K562 (cell line): ENCODE results near the gene YIPF4. TPM values are rescaled to one million over a fixed set of nuclear protein-coding genes. Genes with fewer than 3 reads are reported as not detected.

ENCODE experiments used
- MYC ChIP-seq, 2 experiments: fragments of 250-450 bp in 1 of 2; sonication (Bioruptor Pico) in 1 of 2; IDR thresholded peaks; 2 replicates each; pipeline versions ENCODE4 v1.5.1 to v1.6.1; 2012 to 2021; ENCODE audit warnings: low read depth in 2 of 2, borderline replicate concordance in 1 of 2, improper control_type of control experiment in 1 of 2, low read length in 1 of 2, mild to moderate bottlenecking in 1 of 2, moderate library complexity in 1 of 2
- POLR2G ChIP-seq: fragments of 200-400 bp; formaldehyde crosslinking; IDR thresholded peaks from 2 replicates; pipeline ENCODE4 v1.6.1; 2017; ENCODE audit warnings: low read depth, mild to moderate bottlenecking, antibody characterized with exemption, low read length, moderate library complexity
- RBBP5 ChIP-seq: fragments of 200-600 bp; sonication (generic); IDR thresholded peaks from 2 replicates; pipeline ENCODE4 v1.6.1; 2012; ENCODE audit warnings: borderline replicate concordance, mild to moderate bottlenecking, low read length, control low read depth, inconsistent platforms; ENCODE audit not compliant: insufficient read depth, poor library complexity, severe bottlenecking
- TEAD4 ChIP-seq, 2 experiments: sonication (generic) in 1 of 2; formaldehyde crosslinking in 1 of 2; IDR thresholded peaks; 2 replicates each; pipeline versions ENCODE4 v1.6.1 to v1.8.0; 2012 to 2022; ENCODE audit warnings: borderline replicate concordance in 1 of 2, inconsistent platforms in 1 of 2, low read length in 1 of 2, mild to moderate bottlenecking in 1 of 2, missing genetic modification reagents in 1 of 2
- ZFX ChIP-seq: sonication (generic); formaldehyde crosslinking; IDR thresholded peaks from 2 replicates; pipeline ENCODE4 v1.8.0; 2022; ENCODE audit warnings: mild to moderate bottlenecking, missing genetic modification reagents, moderate library complexity
- polyA plus RNA-seq, 8 experiments: library from polyadenylated mRNA; depleted of rRNA in 4 of 8; stranded (reverse) in 5 of 8; unstranded in 3 of 8; fragments of >200 nt; fragmentation: Nextera tagmentation in 2 of 8; fragmentation: Illumina TruSeq in 1 of 8; extraction: Ambion mirVana in 2 of 8; extraction: Trizol in 1 of 8; gene quantifications; 2 replicates each; pipeline versions ENCODE4 v1.2.1 to v1.2.3, GENCODE V29; 2011 to 2014; ENCODE audit warnings: inconsistent platforms in 1 of 8, missing spikeins in 1 of 8
- total RNA-seq, 7 experiments: library from RNA; depleted of rRNA in 6 of 7; stranded (reverse); fragments of >200 nt in 6 of 7; fragmentation: Illumina TruSeq in 2 of 7; extraction: Trizol in 2 of 7; gene quantifications; 2 replicates each; pipeline versions ENCODE4 v1.2.1 to v1.2.3, GENCODE V29; 2011 to 2021; ENCODE audit warnings: low replicate concordance in 1 of 7
- TF ChIP-seq, protein P1 (sequence below): fragments of 200-800 bp; sonication (Bioruptor generic); IDR thresholded peaks from 2 replicates; pipeline ENCODE4 v1.6.1; 2016; ENCODE audit warnings: missing genetic modification characterization, missing compliant biosample characterization
- TF ChIP-seq, protein P2 (sequence below), 2 experiments: fragments of 450-650 bp; IDR thresholded peaks; 2 replicates each; pipeline ENCODE4 v1.6.1; 2016

The YIPF4 gene
- total and polyA plus RNA-seq, 9 of the 15 experiments (the other 6 are each of a cell fraction or from before 2014, with no cell fraction given): 4.9 to 46.9 (median 17.5) TPM

DNA sequence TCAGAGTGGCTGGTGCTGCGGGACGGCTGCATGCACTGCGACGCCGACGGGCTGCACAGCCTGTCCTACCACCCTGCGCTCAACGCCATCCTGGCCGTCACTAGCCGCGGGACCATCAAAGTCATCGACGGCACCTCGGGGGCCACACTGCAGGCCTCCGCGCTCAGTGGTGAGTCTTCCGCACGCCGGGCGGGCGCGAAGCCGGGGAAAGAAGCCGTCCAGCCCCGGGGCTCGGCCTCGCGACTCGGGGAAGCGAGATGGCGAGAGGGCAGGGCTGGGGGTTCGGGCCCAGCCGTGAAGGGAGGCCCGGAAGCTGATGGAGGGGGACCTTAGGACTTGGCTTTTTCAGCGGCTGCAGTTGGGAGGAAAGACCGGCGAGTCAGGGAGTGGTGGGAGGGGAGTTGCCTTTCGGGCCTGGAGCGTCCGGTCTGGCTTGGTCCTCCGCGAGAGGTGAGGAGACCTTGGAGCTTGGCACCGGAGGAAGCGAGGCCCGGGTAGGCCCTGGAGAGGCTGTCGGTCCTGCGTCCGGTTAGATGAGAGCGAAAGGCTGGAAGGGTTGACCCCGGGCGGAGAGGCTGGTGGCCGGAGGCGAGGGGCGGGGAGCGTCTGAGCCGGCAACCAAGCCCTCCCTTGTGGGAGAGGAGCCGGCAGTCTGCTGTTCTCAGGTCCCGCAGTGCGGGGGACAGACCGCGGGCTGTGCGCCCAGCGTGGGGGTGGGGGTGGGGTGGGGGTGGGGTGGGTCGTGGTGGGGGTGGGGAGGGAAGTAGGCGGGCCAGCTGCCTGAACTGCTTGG is 79.8 kb downstream of the YIPF4 start (continued):
- TF ChIP-seq, protein P1, sequence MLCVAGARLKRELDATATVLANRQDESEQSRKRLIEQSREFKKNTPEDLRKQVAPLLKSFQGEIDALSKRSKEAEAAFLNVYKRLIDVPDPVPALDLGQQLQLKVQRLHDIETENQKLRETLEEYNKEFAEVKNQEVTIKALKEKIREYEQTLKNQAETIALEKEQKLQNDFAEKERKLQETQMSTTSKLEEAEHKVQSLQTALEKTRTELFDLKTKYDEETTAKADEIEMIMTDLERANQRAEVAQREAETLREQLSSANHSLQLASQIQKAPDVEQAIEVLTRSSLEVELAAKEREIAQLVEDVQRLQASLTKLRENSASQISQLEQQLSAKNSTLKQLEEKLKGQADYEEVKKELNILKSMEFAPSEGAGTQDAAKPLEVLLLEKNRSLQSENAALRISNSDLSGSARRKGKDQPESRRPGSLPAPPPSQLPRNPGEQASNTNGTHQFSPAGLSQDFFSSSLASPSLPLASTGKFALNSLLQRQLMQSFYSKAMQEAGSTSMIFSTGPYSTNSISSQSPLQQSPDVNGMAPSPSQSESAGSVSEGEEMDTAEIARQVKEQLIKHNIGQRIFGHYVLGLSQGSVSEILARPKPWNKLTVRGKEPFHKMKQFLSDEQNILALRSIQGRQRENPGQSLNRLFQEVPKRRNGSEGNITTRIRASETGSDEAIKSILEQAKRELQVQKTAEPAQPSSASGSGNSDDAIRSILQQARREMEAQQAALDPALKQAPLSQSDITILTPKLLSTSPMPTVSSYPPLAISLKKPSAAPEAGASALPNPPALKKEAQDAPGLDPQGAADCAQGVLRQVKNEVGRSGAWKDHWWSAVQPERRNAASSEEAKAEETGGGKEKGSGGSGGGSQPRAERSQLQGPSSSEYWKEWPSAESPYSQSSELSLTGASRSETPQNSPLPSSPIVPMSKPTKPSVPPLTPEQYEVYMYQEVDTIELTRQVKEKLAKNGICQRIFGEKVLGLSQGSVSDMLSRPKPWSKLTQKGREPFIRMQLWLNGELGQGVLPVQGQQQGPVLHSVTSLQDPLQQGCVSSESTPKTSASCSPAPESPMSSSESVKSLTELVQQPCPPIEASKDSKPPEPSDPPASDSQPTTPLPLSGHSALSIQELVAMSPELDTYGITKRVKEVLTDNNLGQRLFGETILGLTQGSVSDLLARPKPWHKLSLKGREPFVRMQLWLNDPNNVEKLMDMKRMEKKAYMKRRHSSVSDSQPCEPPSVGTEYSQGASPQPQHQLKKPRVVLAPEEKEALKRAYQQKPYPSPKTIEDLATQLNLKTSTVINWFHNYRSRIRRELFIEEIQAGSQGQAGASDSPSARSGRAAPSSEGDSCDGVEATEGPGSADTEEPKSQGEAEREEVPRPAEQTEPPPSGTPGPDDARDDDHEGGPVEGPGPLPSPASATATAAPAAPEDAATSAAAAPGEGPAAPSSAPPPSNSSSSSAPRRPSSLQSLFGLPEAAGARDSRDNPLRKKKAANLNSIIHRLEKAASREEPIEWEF: no peak
- TF ChIP-seq, protein P2, sequence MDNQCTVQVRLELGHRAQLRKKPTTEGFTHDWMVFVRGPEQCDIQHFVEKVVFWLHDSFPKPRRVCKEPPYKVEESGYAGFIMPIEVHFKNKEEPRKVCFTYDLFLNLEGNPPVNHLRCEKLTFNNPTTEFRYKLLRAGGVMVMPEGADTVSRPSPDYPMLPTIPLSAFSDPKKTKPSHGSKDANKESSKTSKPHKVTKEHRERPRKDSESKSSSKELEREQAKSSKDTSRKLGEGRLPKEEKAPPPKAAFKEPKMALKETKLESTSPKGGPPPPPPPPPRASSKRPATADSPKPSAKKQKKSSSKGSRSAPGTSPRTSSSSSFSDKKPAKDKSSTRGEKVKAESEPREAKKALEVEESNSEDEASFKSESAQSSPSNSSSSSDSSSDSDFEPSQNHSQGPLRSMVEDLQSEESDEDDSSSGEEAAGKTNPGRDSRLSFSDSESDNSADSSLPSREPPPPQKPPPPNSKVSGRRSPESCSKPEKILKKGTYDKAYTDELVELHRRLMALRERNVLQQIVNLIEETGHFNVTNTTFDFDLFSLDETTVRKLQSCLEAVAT (IDR thresholded peaks at IDR 0.05): peak; percentile 59 to 62; a peak in 1 of 4 replicates
- TF ChIP-seq ZFX (CRISPR knock-in tag) (peak; percentile 79), MYC (IDR thresholded peaks at IDR 0.05; ENCODE audit: low read depth, low read length) (no peak), MYC (CRISPR knock-in tag; IDR thresholded peaks at IDR 0.05; ENCODE audit: borderline replicate concordance, low read depth) (peak; percentile 58; the same call in 1 of the 2 replicates), POLR2G (peak; percentile 9; the same call in 1 of the 2 replicates), RBBP5 (peak; percentile 68), TEAD4 (IDR thresholded peaks at IDR 0.05; ENCODE audit: low read length) (no peak), TEAD4 (CRISPR knock-in tag; IDR thresholded peaks at IDR 0.05; ENCODE audit: borderline replicate concordance) (peak; percentile 77; the same call in 1 of the 2 replicates)
